Measurements from ENCODE around the gene CDKN2B-AS1.

CDKN2B-AS1 gene

GRCh38 chr9:22117511-22118384 is 123.2 kb downstream of the CDKN2B-AS1 start:
- Histone ChIP-seq H3K4me3 (replicated peaks; ENCODE audit: low read depth, low read length) (no peak overlapping the region), H3K36me3 (ENCODE audit: control insufficient read depth, insufficient read depth, low read length) (no peaks in the 10 kb centered on the region), H3K27me3 (replicated peaks; ENCODE audit: control insufficient read depth, insufficient read depth, low read length) (peaks cover 2% of the 10 kb centered on the region; the same call in 1 of the 2 replicates)
- TF ChIP-seq CTCF (IDR thresholded peaks at IDR 0.05; ENCODE audit: insufficient read depth, low read length, poor library complexity, severe bottlenecking) = no peak
- DNase-seq (ENCODE audit: extremely low read depth, insufficient read length) = no peak

- TF ChIP-seq CTCF (IDR thresholded peaks at IDR 0.05; ENCODE audit: insufficient read depth, low read length, poor library complexity, severe bottlenecking) = no peak
- Histone ChIP-seq H3K4me3 (replicated peaks; ENCODE audit: low read depth, low read length) (no peak overlapping the region), H3K36me3 (ENCODE audit: control insufficient read depth, insufficient read depth, low read length) (no peaks in the 10 kb centered on the region), H3K27me3 (replicated peaks; ENCODE audit: control insufficient read depth, insufficient read depth, low read length) (peaks cover 2% of the 10 kb centered on the region; the same call in 1 of the 2 replicates)
- DNase-seq (ENCODE audit: extremely low read depth, insufficient read length) = no peak
Measured at GRCh38 chr9:22118810-22119521, 124.4 kb downstream of the CDKN2B-AS1 start.

- peak; percentile 63 for TF ChIP-seq CTCF (IDR thresholded peaks at IDR 0.05; ENCODE audit: insufficient read depth, low read length, poor library complexity, severe bottlenecking)
- DNase-seq (ENCODE audit: extremely low read depth, insufficient read length) = no peak
- no peak overlapping the region for H3K4me3 ChIP-seq (replicated peaks; ENCODE audit: low read depth, low read length)
Measured at GRCh38 chr9:22119522-22120158, 125.0 kb downstream of the CDKN2B-AS1 start.

GRCh38 chr9:22120159-22120549 is 125.6 kb downstream of the CDKN2B-AS1 start:
- no peak for DNase-seq (ENCODE audit: extremely low read depth, insufficient read length)
- TF ChIP-seq CTCF (IDR thresholded peaks at IDR 0.05; ENCODE audit: insufficient read depth, low read length, poor library complexity, severe bottlenecking) = no peak
- Histone ChIP-seq H3K27me3 (replicated peaks; ENCODE audit: control insufficient read depth, insufficient read depth, low read length) (peaks cover 2% of the 10 kb centered on the region), H3K36me3 (ENCODE audit: control insufficient read depth, insufficient read depth, low read length) (no peaks in the 10 kb centered on the region), H3K4me3 (replicated peaks; ENCODE audit: low read depth, low read length) (no peak overlapping the region)

More at GRCh38 chr9:22119522-22120158, 125.0 kb downstream of the CDKN2B-AS1 start:
- H3K27me3 ChIP-seq (replicated peaks; ENCODE audit: control insufficient read depth, insufficient read depth, low read length) = peaks cover 2% of the 10 kb centered on the region; the same call in 1 of the 2 replicates
- H3K36me3 ChIP-seq (ENCODE audit: control insufficient read depth, insufficient read depth, low read length) = no peaks in the 10 kb centered on the region

GRCh38 chr9:22120595-22120994 is 126.0 kb downstream of the CDKN2B-AS1 start:
- TF ChIP-seq CTCF (IDR thresholded peaks at IDR 0.05; ENCODE audit: insufficient read depth, low read length, poor library complexity, severe bottlenecking) = no peak
- Histone ChIP-seq H3K27me3 (replicated peaks; ENCODE audit: control insufficient read depth, insufficient read depth, low read length) (no peaks in the 10 kb centered on the region; the same call in none of the 2 replicates), H3K4me3 (replicated peaks; ENCODE audit: low read depth, low read length) (no peak overlapping the region), H3K36me3 (ENCODE audit: control insufficient read depth, insufficient read depth, low read length) (no peaks in the 10 kb centered on the region)
- DNase-seq (ENCODE audit: extremely low read depth, insufficient read length) = no peak
